Uterus (tissue), 2 donors: ENCODE measurements around the gene PHTF2.

ENCODE experiments used
- POLR2A ChIP-seq, 2 donors: fragments of 450-650 bp; IDR thresholded peaks; one replicate each; pipeline ENCODE4 v1.6.1; 2016; ENCODE audit warnings: antibody characterized with exemption in 2 of 2, mild to moderate bottlenecking in 1 of 2, moderate library complexity in 1 of 2
- TF ChIP-seq, protein P1 (sequence below), 4 experiments: fragments of 200-600 bp in 2 of 4; fragments of 450-650 bp in 2 of 4; sonication (generic) in 2 of 4; IDR thresholded peaks; one replicate each; pipeline ENCODE4 v1.5.1; 2016 to 2019; ENCODE audit warnings: antibody characterized with exemption in 4 of 4, mild to moderate bottlenecking in 2 of 4, moderate library complexity in 1 of 4

DNA sequence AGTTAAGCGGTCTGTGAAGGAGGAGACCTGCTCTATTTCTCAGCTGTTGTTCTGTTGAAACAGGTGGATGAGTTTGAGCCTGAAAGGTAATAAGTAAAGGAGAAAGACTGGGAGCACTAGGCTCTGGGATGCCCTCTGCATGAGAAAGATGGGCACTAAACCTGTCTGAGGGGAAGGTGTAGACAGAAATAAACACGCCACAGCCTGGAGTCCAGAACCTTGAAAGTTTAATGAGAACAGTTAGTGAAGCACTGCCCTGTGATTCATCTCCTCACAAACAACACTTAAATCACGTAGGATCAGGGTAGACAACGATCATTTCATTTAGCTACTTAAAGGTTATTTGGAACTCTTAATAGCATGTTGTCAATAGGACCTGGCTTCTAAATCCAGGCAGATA is 193.1 kb downstream of the PHTF2 start:
- TF ChIP-seq, protein P1, sequence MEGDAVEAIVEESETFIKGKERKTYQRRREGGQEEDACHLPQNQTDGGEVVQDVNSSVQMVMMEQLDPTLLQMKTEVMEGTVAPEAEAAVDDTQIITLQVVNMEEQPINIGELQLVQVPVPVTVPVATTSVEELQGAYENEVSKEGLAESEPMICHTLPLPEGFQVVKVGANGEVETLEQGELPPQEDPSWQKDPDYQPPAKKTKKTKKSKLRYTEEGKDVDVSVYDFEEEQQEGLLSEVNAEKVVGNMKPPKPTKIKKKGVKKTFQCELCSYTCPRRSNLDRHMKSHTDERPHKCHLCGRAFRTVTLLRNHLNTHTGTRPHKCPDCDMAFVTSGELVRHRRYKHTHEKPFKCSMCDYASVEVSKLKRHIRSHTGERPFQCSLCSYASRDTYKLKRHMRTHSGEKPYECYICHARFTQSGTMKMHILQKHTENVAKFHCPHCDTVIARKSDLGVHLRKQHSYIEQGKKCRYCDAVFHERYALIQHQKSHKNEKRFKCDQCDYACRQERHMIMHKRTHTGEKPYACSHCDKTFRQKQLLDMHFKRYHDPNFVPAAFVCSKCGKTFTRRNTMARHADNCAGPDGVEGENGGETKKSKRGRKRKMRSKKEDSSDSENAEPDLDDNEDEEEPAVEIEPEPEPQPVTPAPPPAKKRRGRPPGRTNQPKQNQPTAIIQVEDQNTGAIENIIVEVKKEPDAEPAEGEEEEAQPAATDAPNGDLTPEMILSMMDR (IDR thresholded peaks at IDR 0.05), result no peak
- no peak for TF ChIP-seq POLR2A (IDR thresholded peaks at IDR 0.05)
